ENCODE measurements around the gene KCTD2.
A peak's percentile ranks its signal among the peaks of the same experiment; 100 is the strongest.

The KCTD2 gene

GRCh38 chr17:75075597-75076336 is 28.7 kb downstream of the KCTD2 start:
- no peak for DNase-seq

GRCh38 chr17:75077072-75077495 is 30.1 kb downstream of the KCTD2 start:
- DNase-seq, result no peak

GRCh38 chr17:75077496-75078283 is 30.7 kb downstream of the KCTD2 start:
- DNase-seq, result peak in 23 of 51 donors; percentile 16 to 64 (median 44)

GRCh38 chr17:75078284-75079022 is 31.4 kb downstream of the KCTD2 start:
- DNase-seq, result peak in 1 of 51 donors; percentile 18

- no peak for DNase-seq
Measured at GRCh38 chr17:75079023-75079373, 32.0 kb downstream of the KCTD2 start.

GRCh38 chr17:75081611-75082540 is 34.9 kb downstream of the KCTD2 start:
- DNase-seq, result no peak

- DNase-seq, result no peak
Measured at GRCh38 chr17:75082683-75083082, 35.7 kb downstream of the KCTD2 start.

- no peak for DNase-seq
Measured at GRCh38 chr17:75084039-75084660, 37.1 kb downstream of the KCTD2 start.

GRCh38 chr17:75086496-75087181 is 39.6 kb downstream of the KCTD2 start:
- DNase-seq, result no peak

GRCh38 chr17:75087182-75087557 is 40.1 kb downstream of the KCTD2 start:
- DNase-seq, result no peak

GRCh38 chr17:75087558-75088453 is 40.8 kb downstream of the KCTD2 start, which contains the start of gene SLC16A5:
TSS of gene SLC16A5 (plus strand) at chr17:75087954. CDS start at chr17:75093637, 5,683 bp downstream.
- peak in 15 of 51 donors; percentile 12 to 52 (median 25) for DNase-seq

- DNase-seq, result no peak
Measured at GRCh38 chr17:75088465-75089417, 41.7 kb downstream of the KCTD2 start.

GRCh38 chr17:75090871-75091854 is 44.1 kb downstream of the KCTD2 start:
- DNase-seq, result no peak

GRCh38 chr17:75091855-75092327 is 44.9 kb downstream of the KCTD2 start:
- DNase-seq, result no peak

GRCh38 chr17:75093548-75094158 is 46.6 kb downstream of the KCTD2 start:
- DNase-seq, result no peak

Measured in hypothalamus (tissue), 51 donors.